ENCODE measurements around the gene CCNI2. TPM values are rescaled to one million over a fixed set of nuclear protein-coding genes. Genes with fewer than 3 reads are reported as not detected.

Gene CCNI2
- total RNA-seq, 2 donors from 2014 or later: 1.1 to 3.9 TPM

DNA sequence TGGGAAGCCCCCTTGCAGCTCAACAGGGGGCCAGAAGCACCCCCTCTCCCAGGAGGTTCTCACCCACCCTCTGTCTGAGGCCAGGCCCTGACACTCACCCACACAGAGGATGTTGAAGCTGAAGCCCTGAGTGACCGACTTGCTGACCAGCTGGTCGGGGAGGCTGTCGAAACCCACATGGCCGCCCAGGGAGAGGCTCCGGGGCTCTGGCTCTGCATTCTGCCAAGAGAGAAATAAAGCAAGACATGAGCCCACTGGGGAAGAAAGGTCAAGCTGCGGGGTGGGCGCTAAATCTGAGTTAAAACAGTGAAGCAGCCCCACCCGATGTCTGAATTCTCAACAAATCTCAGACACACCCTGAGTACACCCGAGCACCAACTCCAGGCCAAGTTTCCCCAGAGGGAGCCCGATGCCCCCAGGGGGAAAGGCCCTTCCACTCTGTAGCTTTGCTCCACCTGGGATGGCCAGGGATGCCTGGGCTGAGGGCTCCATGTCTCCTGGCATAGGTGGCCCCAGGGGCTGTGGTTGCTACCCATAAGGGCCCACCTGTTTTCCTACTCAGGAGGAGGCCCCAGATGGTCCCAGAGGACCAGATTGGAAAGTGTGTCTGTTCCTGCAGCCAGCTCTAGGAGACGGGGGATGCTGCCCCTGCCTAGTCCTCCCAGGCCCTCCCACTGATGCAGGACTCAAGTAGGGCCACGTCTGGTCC, 18.2 kb downstream of the CCNI2 start:
- H3K27ac Mint-ChIP-seq: no peak overlapping the region
- no peaks in the 10 kb centered on the region for H3K9me3 Mint-ChIP-seq
- DNase-seq (ENCODE audit: low spot score): no peak
- no peaks in the 10 kb centered on the region for H3K27me3 Mint-ChIP-seq
- ATAC-seq: no peak
- H3K4me1 Mint-ChIP-seq (ENCODE audit: low read depth in 2 of 2): peaks cover 0 to 5% of the 10 kb centered on the region in 2 donors
- no peak overlapping the region for H3K4me3 Mint-ChIP-seq
- H3K36me3 Mint-ChIP-seq: no peaks in the 10 kb centered on the region

- H3K27me3 Mint-ChIP-seq: no peaks in the 10 kb centered on the region
- no peak overlapping the region for H3K4me3 Mint-ChIP-seq
- no peaks in the 10 kb centered on the region for H3K36me3 Mint-ChIP-seq
- DNase-seq (ENCODE audit: low spot score) (no peak), ATAC-seq (no peak)
- peaks cover 0 to 5% of the 10 kb centered on the region in 2 donors for H3K4me1 Mint-ChIP-seq (ENCODE audit: low read depth in 2 of 2)
- no peaks in the 10 kb centered on the region for H3K9me3 Mint-ChIP-seq
- H3K27ac Mint-ChIP-seq: no peak overlapping the region
These were observed 19.0 kb downstream of the CCNI2 start for GRCh38 chr5:132766020-132766805.

- Mint-ChIP-seq H3K36me3 (no peaks in the 10 kb centered on the region), H3K9me3 (no peaks in the 10 kb centered on the region), H3K27ac (no peak overlapping the region), H3K27me3 (no peaks in the 10 kb centered on the region), H3K4me1 (ENCODE audit: low read depth in 2 of 2) (peaks cover 0 to 5% of the 10 kb centered on the region in 2 donors), H3K4me3 (no peak overlapping the region)
- no peak for DNase-seq (ENCODE audit: low spot score)
- ATAC-seq: no peak
These were observed 19.5 kb downstream of the CCNI2 start for GRCh38 chr5:132766806-132767055.

DNA sequence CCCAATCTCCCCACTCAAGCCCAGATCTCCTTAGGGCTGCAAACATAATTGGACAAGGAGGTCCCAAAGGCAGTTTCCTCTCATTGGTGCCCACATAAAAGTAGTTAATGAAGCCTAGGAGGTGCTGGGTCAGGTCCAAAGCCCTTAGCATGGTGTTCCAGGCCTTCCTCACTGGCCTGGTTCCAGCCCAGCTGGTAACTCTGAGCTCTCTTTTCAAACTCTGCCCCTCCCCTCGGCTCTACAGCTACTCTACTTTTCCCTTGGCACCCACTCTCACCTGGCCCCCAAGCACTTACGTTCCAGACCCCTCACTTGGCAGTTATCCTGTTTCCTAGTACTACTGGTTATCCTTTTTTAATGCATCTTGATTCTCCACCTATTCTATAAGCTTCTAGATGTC, 19.9 kb downstream of the CCNI2 start:
- H3K36me3 Mint-ChIP-seq: no peaks in the 10 kb centered on the region
- ATAC-seq (no peak), DNase-seq (ENCODE audit: low spot score) (no peak)
- H3K27ac Mint-ChIP-seq: no peak overlapping the region
- H3K4me3 Mint-ChIP-seq: no peak overlapping the region
- peaks cover 0 to 5% of the 10 kb centered on the region in 2 donors for H3K4me1 Mint-ChIP-seq (ENCODE audit: low read depth in 2 of 2)
- no peaks in the 10 kb centered on the region for H3K27me3 Mint-ChIP-seq
- no peaks in the 10 kb centered on the region for H3K9me3 Mint-ChIP-seq

GRCh38 chr5:132768485-132768868, 21.3 kb downstream of the CCNI2 start:
- ATAC-seq: no peak
- Mint-ChIP-seq H3K9me3 (no peaks in the 10 kb centered on the region), H3K27me3 (no peaks in the 10 kb centered on the region), H3K27ac (no peak overlapping the region), H3K36me3 (no peaks in the 10 kb centered on the region), H3K4me1 (ENCODE audit: low read depth in 2 of 2) (peaks cover 1 to 5% of the 10 kb centered on the region in 2 donors), H3K4me3 (no peak overlapping the region)
- no peak for DNase-seq (ENCODE audit: low spot score)

DNA sequence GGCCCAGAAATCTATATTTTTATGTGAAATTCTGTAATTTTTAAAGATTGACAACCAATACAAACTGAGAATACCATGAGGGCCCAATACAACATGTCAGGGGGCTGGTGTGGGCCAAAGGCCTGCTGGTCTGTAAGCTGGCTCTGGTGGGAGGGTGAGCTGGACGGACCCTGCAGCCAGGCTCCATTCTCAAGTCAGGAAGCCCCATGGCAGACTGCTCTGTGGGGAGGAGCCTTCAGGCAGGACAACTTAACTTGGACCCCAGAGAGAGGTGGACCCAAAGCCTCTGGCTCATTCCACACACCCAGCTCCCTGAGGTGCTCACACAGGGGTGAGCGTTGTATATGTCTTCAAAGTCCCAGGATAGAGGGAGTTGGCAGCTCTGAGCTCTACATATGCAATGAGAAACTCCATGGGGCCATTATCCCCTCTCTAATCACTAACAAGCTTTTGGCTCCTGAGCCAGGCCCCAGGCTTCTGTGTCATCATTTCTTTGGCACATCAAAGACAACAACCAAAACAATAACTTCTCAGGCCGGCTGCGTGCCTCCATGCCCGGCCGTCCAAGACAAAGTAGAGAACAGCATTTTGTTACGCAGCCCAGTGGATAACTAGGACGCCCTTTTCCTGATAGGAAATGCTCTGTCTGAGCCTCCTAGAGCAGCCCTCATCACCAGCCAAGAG, 23.4 kb downstream of the CCNI2 start:
- DNase-seq (ENCODE audit: low spot score) (no peak), ATAC-seq (no peak)
- Mint-ChIP-seq H3K27me3 (no peaks in the 10 kb centered on the region), H3K4me3 (no peak overlapping the region), H3K36me3 (no peaks in the 10 kb centered on the region), H3K27ac (no peak overlapping the region), H3K4me1 (ENCODE audit: low read depth in 2 of 2) (peaks cover 4 to 10% of the 10 kb centered on the region in 2 donors), H3K9me3 (no peaks in the 10 kb centered on the region)

DNA sequence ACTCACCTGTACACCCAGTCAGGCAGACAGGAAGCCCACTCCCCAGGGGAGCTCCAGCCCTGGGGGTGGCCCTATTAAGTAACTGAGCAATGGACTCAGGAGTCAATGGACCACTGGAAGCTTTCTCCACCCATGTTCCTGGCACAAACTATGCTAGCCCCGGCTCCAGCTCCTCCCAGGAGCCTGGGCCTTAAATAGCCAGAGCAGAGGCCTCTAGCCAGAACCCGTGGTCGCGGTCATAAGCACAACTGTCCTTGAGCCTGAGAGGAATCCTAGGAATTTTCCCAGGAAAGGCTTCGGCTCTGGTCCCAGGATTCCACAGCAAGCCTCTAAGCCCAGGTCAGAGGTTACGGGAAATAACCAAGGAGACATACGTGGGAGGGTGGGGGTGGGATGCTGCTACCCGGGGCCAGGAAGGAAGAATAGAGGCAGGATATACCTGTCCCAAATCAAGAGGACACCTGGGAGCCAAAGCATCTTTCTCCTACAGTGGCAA, 24.3 kb downstream of the CCNI2 start:
- H3K4me1 Mint-ChIP-seq (ENCODE audit: low read depth in 2 of 2): peaks cover 4 to 11% of the 10 kb centered on the region in 2 donors
- ATAC-seq (no peak), DNase-seq (ENCODE audit: low spot score) (no peak)
- no peak overlapping the region for H3K4me3 Mint-ChIP-seq
- no peaks in the 10 kb centered on the region for H3K27me3 Mint-ChIP-seq
- H3K36me3 Mint-ChIP-seq: no peaks in the 10 kb centered on the region
- H3K27ac Mint-ChIP-seq: no peak overlapping the region
- H3K9me3 Mint-ChIP-seq: no peaks in the 10 kb centered on the region

DNA sequence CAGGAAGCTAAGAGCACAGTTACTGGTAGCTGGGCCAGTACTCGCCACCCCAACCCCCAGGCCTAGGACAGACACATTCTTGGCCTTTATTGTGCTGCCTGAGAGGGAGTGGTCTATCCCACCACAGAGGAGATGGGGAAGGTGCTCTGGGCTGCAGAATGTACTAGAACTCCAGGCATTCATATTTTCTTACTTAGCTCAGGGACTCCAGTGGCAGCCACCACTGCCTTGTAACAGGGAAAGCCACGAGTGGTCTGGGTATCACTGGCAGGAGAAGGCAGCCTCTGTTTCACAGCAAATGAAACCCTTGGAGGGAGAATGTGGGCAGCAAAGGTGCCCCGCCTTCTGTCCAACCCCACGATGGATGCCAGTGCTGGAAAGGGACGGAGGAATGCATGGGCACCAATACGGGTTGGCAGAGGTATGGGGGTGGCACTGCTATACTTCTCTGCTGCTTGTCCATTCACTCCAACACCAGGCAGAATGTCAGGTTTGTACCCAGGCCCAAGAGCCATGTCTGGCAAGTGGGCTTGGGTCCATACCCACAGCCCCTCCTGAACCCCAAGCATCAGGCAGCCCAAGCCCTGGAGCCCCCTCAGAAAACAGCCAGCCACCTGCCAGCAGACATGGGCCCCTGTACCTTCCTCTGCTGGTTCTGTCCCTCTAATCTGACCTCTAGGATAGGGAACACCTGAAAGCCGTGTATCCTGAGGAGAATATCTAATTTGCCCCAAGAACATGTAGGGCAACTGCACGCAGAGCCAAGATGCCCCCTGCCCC, 25.3 kb downstream of the CCNI2 start:
- no peaks in the 10 kb centered on the region for H3K27me3 Mint-ChIP-seq
- ATAC-seq: no peak
- H3K36me3 Mint-ChIP-seq: no peaks in the 10 kb centered on the region
- DNase-seq (ENCODE audit: low spot score): no peak
- no peaks in the 10 kb centered on the region for H3K9me3 Mint-ChIP-seq
- H3K4me1 Mint-ChIP-seq (ENCODE audit: low read depth in 2 of 2): peaks cover 4 to 11% of the 10 kb centered on the region in 2 donors
- H3K27ac Mint-ChIP-seq: no peak overlapping the region
- H3K4me3 Mint-ChIP-seq: no peak overlapping the region

- peaks cover 2 to 3% of the 10 kb centered on the region in 2 donors for H3K27me3 Mint-ChIP-seq
- no peaks in the 10 kb centered on the region for H3K36me3 Mint-ChIP-seq
- H3K4me3 Mint-ChIP-seq: no peak overlapping the region
- H3K27ac Mint-ChIP-seq: no peak overlapping the region
- no peak for DNase-seq (ENCODE audit: low spot score)
- no peaks in the 10 kb centered on the region for H3K9me3 Mint-ChIP-seq
- peaks cover 8 to 14% of the 10 kb centered on the region in 2 donors for H3K4me1 Mint-ChIP-seq (ENCODE audit: low read depth in 2 of 2)
- ATAC-seq: no peak
These were observed 25.9 kb downstream of the CCNI2 start for GRCh38 chr5:132773114-132773513.

DNA sequence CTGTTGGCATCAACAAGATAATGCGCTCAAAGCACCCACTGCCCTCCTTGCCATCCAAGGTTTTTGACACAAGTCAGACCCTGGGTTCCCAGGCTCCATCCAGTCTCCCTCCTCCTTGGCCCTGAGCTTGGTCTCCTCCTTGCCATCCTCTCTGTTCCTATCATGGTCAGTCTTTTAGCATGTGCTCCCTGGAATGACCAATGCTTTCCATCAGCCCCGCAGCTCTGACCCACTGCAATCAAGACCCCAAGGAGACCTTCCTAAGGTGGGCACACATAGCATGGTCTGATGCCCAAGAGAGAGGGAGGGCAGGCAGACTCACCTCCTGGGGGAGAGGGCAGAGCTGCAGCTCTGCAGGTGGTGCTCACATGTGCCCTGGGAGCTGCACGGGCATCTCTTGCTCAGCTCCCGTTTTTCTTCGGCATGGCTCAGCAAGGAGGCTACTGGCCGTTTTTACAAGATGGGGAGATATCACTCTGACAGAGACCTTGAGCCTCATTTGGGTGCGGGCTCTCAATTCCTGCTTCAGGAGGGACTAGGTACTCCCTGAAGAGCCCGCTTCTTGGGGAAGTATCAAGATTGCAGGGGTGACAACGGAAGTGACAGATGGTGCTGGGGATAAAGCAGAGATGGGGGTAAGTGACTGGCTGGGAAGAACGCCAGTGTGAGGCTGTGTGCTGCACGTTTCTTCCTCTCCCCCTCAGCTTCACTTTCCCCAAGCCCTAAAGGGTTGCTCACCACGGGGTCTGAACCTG, 26.6 kb downstream of the CCNI2 start:
- no peak overlapping the region for H3K27ac Mint-ChIP-seq
- H3K9me3 Mint-ChIP-seq: no peaks in the 10 kb centered on the region
- H3K27me3 Mint-ChIP-seq: peaks cover 9% of the 10 kb centered on the region in 2 donors
- ATAC-seq: no peak
- H3K4me3 Mint-ChIP-seq: no peak overlapping the region
- no peaks in the 10 kb centered on the region for H3K36me3 Mint-ChIP-seq
- DNase-seq (ENCODE audit: low spot score): no peak
- peaks cover 12 to 16% of the 10 kb centered on the region in 2 donors for H3K4me1 Mint-ChIP-seq (ENCODE audit: low read depth in 2 of 2)

- no peaks in the 10 kb centered on the region for H3K36me3 Mint-ChIP-seq
- no peak for ATAC-seq
- DNase-seq (ENCODE audit: low spot score): no peak
These were observed 27.2 kb downstream of the CCNI2 start for GRCh38 chr5:132774406-132774805.

DNA sequence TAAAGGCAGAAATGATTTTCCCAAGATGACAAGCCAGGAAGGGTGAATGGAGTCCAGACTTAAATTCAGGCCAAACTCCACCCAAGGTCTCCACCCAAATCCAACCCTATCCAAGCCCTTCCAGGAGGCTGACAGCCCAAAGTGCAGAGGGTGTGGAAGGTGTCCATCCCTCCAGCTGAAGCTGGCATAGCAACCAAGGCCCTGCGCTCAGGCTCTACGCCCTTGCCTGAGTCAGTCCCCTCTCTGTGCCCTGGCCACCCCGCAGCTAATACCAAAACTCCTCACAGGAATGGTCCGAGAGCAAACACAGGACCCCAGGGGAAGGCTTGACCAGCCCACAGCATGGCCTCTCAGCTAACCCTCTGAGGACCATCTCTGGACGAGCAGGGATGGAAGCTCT, 27.7 kb downstream of the CCNI2 start:
- peaks cover 12 to 18% of the 10 kb centered on the region in 2 donors for H3K4me1 Mint-ChIP-seq (ENCODE audit: low read depth in 2 of 2)
- no peak overlapping the region for H3K27ac Mint-ChIP-seq
- H3K27me3 Mint-ChIP-seq: peaks cover 18 to 20% of the 10 kb centered on the region in 2 donors
- ATAC-seq (no peak), DNase-seq (ENCODE audit: low spot score) (no peak)
- H3K36me3 Mint-ChIP-seq: no peaks in the 10 kb centered on the region
- no peaks in the 10 kb centered on the region for H3K9me3 Mint-ChIP-seq
- H3K4me3 Mint-ChIP-seq: no peak overlapping the region

More at GRCh38 chr5:132774406-132774805, 27.2 kb downstream of the CCNI2 start:
- peaks cover 12 to 18% of the 10 kb centered on the region in 2 donors for H3K4me1 Mint-ChIP-seq (ENCODE audit: low read depth in 2 of 2)
- H3K4me3 Mint-ChIP-seq: no peak overlapping the region
- H3K27ac Mint-ChIP-seq: no peak overlapping the region
- H3K27me3 Mint-ChIP-seq: peaks cover 15% of the 10 kb centered on the region in 2 donors
- no peaks in the 10 kb centered on the region for H3K9me3 Mint-ChIP-seq

- ATAC-seq (no peak), DNase-seq (ENCODE audit: low spot score) (no peak)
- H3K27me3 Mint-ChIP-seq: peaks cover 20 to 23% of the 10 kb centered on the region in 2 donors
- H3K4me1 Mint-ChIP-seq (ENCODE audit: low read depth in 2 of 2): peaks cover 12 to 18% of the 10 kb centered on the region in 2 donors
- no peaks in the 10 kb centered on the region for H3K9me3 Mint-ChIP-seq
- no peak overlapping the region for H3K27ac Mint-ChIP-seq
- H3K36me3 Mint-ChIP-seq: no peaks in the 10 kb centered on the region
- peak overlapping the region; percentile 54 for H3K4me3 Mint-ChIP-seq
These were observed 28.3 kb downstream of the CCNI2 start for GRCh38 chr5:132775476-132775961.

Measured in natural killer cell treated with Interleukin-12 subunit alpha and Interleukin-12 subunit beta and Interleukin-15 and Interleukin-18, amount 100 ng/mL, for 72 hours (primary cell).